NCI-H146 treated with DMSO at 0.1 percent for 48 hours (cell line): Measurements from ENCODE around the gene COP1.

Experiments used
- DNase-seq: peaks from one replicate; lab custom pipeline; 2025; ENCODE audit not compliant: unreplicated experiment; lab: John Stamatoyannopoulos, UW

COP1 gene

DNA sequence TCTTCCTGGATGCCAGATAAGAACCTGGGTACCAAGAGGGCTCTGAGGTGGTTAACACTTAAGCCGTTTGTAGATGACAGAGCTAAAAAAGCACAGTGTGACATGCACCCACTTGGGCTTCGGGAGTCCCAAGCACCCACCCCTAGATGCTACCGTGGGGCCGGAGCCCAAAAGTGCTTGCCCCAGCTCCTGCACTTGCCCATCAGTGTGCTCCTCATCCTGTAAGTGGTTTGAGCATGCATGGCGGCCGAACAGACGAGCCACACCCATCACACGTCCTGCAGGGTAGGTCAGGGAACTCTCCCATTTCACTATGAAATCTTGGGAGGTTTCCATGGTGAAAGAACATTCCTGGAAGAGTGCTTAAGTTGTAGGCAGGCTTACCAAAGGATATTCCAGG, 304.8 kb downstream of the COP1 start:
- no peak for DNase-seq

DNA sequence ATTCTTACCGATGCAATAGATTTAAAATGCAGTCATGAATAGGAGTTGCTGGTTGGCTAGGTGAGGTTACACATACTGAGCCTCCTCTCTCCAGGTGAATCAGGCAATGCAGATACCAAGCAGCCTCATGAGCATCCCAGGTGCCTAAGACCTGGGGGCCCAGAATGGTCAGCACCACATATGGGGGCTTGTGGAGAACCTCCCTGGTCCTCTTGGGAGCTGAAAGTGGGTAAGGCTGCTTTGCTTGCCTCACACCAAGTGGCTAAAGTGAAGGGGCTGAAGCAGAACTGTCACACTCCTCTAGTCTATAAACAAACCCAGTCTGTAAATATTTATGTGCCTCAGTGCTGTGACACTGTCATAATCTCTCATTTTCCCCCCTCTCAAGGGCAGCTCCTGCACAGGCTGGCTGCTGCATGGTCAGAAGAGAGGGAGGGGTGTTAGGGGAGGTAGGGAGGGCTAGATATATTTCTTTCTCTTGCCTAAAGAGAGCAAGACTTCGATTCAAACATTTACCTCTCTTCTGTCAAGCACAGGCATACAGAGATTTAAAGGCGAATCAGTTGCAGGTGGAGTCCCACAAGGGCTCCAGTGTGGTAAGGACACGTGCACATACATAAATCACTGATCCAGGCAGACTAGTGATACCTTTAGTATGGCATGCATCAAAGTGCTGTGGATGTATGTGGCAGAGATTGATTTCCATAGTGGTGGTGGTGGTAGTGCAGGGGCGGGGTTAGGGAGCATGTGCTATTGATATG, 305.8 kb downstream of the COP1 start:
- no peak for DNase-seq

DNA sequence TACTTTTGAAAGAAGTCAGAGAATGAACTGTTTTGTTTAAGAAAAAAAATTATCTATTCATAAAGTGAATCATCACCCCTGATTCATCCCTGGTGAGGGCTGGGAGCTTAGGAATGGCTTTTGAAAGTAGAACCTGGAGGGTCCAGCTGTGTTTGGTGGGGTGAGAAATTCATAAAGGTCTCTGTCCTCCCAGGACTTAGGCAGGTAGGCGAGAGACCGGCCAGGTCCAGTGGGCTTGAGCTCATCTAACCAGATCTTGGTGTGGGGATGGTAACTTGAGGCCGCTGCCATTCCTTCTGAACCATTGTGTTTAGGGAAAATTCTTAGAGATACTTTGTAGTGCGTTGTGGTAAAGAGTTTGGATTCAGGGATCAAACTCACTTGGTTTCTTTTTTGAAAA, 306.9 kb downstream of the COP1 start:
- no peak for DNase-seq

DNA sequence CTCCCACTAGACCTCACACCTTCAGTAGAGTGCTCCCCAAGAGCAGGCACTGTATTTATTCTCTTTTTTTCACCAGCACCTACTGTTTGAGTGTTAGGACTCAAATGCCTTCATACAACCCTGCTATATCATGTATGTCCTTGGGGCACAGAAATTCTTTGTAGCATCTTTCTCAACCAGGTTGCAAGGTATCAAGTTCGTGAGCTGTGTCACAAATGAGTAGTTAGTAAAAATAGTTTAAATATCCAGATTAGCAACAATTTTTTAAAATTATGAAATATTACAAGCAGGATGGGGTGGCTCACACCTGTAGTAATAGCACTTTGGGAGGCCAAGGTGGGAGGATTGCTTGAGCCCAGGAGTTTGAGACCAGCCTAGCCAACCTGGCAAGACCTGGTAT, 311.1 kb downstream of the COP1 start:
- no peak for DNase-seq
